HG03097 (cell line): ENCODE data around the gene CLDN19.

ENCODE experiments used
- ATAC-seq: cut with Tn5 transposase; IDR thresholded peaks from one replicate; pipeline ENCODE4 v1.9.1; 2021; ENCODE audit not compliant: unreplicated experiment, low FRiP score

The CLDN19 gene, protein sequence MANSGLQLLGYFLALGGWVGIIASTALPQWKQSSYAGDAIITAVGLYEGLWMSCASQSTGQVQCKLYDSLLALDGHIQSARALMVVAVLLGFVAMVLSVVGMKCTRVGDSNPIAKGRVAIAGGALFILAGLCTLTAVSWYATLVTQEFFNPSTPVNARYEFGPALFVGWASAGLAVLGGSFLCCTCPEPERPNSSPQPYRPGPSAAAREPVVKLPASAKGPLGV

DNA sequence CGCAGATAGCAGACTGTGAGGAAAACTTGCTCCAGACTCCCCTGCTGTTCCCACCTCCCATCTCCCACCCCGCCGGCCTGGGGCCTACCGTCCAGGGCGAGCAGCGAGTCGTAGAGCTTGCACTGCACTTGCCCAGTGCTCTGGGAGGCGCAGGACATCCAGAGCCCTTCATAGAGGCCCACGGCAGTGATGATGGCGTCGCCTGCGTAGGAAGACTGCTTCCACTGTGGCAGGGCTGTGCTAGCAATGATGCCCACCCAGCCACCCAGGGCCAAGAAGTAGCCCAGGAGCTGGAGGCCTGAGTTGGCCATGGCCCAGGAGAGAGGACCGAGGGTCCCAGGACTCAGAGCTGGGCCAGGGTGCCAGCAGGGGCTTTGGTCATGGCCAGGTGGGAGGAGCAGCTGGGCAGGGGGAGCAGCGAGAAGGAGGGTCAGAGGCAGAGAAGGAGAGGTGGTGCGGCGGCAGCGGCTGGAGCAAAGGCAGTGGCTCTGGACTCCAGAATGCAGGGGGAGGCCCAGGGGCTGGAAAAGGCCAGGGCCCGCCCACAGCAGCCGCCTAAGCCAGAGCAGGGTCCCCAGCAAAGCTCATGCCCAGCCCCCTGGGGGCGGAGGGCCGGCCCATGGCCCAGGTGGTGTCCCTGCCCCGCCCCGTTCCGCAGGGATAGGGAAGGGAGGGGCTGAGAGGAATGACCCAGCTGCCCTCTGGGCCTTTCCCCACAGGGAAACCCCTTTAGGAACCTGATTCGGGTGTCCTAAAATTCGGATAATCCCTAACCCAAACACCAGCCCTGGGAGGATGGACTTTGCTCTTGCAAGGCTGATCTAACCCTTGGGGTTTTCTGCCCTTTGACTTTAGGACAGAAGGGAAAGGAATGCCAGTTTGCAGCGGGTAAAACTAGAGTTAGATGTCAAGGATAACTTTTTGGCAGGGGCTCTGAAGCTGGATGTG, at the start of gene CLDN19:
TSS of gene CLDN19 (minus strand) at position 484 of the 948 bp plus-strand sequence. CDS start at position 311, 173 bp downstream.
- ATAC-seq, result no peak

DNA sequence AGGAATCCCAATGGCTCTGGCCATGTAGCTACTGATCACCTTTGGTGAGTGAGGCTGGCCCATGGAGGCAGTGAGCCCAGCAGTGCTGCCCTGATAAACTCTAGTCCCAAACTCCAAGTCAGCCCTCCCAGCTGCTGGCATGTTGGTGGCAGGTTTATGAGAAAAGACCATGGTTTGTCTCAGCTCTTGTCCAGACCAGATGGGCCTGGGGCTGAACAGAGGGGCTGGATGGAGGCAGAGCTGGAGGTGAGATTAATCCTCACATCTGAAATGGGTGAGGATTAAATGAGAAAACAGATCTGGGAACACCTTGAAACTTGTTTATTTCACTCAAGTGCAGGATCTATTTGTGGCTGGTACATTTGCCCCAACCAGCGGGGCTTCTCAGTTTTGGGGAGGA, 48.0 kb upstream of the CLDN19 start:
- no peak for ATAC-seq

DNA sequence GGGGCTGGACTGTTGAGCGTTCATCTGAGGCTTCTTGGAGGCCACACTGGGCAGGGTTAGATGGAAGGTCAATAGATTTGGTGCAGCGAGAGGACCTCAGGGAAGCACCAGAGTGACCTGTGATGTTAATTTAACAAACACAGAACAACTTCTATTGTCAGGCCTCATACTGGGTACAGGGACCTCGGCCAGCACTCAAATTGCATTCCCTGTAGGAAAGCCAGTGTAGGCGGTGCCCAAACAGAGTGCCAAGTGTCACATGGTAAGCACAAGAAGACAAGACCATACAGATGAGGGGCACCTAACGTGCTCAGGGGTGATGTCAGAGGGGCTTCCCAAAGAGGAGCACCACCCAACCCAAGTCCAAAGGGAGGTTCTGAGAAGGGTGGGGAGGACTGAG, 46.1 kb upstream of the CLDN19 start:
- ATAC-seq, result no peak

DNA sequence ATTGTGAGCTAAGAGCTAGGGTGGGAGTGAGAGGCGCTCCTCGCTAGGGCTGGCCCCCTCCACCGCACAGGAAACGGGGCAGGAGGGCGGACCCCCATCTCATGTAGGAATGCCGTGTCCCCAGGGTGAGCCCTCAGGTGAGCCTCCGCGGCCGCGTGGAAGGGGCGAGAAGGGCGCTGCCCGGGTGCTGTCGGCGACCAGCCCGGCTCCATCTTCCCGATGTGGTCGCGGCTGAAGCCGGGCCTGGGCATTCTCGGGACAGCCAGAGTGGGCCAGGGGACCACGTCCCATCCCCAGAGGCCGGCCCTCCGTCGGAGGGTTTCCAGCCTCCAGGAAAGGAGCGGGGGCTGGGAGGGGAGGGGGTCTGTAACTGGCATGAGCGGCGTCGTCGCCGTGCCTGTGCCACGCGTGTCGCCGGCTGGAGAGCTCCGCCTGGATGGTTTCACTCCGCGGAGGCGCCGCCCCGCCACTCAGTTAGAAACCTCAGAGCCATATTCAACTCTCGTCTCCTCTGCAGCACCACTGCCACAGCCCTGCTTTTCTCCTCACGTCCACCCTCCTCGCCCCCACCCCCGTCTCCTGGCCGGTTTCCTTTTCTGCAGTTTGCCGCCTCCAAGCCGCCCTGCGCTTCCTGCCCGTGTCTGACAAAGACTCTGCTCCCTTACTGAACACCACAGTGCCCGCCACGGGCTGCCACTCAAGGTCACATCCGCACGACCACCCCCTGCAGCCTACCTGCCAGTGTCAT, 45.1 kb upstream of the CLDN19 start, which contains the start of gene TMEM269:
TSS of gene TMEM269 (plus strand) at position 46 of the 748 bp plus-strand sequence. CDS start 4,903 bp downstream, outside the sequence.
- ATAC-seq, result no peak

DNA sequence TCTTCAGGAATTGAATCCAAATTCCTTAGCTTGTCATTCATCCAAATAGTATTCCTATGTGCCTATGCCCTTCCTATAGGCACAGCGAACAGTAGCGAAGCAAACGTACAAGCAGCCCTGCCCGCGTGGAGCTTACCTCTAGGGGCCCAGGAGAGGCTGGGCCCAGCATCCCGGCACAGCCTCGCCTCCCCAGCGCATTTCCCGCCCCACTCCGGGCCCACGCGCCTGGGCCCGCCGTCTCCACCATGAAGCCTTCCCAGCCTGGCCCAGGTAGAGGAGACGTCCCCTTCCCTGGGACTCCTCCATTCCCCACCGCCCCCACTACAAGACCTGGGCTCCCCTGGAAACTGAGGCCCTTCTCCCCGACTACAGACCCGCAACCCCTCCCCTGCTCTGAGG, 44.5 kb upstream of the CLDN19 start:
- no peak for ATAC-seq

DNA sequence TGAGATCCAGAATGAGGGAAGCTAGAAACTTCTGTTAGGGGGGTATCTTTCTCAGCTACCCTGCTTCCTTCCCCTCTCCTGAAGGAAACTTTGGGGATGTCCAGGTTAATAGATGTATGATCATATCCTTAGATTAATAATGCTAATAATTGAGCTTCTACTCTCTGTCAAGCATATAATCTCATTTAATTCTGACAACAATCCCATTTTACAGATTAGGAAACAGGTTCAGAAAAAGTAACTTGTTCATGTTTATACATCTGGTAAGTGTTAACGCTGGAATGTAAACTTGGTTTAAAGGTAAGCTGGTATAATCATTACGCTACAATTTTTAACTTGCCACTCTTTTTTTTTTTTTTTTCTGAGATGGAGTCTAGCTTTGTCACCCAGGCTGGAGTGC, 43.1 kb upstream of the CLDN19 start:
- no peak for ATAC-seq

DNA sequence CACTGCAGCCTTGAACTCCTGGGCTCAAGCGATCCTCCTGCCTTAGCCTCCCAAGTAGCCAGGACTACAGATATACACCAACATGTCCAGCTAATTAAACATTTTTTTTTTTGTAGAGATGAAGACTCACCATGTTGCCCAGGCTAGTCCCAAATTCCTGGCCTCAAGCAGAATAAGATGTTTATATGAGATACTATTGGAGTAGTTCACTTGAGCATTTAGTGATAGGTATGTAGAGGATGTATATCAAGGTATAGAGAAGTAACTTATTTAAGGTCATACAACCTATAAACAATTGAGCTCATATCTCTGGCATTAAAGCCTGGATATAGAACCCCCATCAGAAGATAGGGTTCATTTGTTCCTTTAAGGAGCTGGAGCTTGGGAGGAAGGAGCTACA, 40.1 kb upstream of the CLDN19 start:
- ATAC-seq, result no peak

DNA sequence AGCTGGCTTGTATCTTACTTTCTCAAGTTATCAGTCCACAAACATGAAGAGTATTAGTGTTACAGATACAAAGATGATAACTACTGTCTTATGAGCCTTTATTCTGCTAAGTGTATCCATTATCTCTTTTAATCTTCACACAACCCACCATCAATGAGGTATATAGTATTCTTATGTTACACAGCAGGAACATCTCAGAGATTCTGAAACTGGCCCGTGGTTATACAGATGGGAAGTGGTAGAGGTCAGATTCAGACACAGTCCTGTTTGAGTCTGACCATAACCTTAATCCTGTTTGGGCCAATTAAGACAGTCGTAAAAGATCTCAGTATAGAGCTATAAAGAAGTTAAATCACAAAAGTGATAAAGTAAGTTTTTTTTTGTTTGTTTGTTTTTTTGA, 39.7 kb upstream of the CLDN19 start:
- ATAC-seq, result no peak

DNA sequence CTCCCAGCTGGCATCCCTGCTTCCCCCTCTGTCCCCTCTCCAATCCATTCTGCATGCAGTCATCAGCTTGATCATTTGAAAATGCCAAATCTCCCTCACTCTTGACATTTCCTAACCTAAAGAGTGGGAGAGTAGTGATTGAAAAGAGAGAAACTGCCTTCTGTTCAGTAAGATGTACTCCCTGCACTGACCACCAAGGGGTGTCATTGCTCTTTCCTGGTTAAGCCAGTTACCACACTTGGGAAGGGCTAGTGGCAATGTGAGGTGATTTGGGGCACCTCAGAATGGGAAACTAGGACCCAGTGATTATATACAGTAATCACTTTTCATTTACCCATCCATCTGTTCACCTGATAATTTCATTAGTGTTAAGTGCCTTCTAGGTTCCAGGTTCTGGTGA, 37.8 kb upstream of the CLDN19 start:
- ATAC-seq, result no peak

DNA sequence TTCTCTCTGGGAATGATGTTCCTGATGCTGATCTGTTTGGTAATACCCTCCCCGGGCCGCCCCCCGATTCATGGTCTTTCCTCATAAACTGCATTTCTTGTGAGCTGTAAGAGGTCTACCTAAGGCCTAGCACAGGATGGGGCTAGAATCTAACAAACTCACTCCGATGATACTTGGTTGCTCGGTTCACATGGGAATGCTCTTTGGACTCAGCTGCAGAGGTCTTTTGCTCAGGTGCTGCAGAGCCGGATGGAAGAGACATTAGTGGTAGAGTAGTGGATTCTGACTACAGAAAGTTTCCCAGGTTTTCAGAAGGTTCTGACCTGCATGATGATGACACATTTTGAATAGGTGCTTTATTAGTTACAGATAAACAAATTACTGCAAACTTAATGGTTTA, 36.5 kb upstream of the CLDN19 start:
- no peak for ATAC-seq

DNA sequence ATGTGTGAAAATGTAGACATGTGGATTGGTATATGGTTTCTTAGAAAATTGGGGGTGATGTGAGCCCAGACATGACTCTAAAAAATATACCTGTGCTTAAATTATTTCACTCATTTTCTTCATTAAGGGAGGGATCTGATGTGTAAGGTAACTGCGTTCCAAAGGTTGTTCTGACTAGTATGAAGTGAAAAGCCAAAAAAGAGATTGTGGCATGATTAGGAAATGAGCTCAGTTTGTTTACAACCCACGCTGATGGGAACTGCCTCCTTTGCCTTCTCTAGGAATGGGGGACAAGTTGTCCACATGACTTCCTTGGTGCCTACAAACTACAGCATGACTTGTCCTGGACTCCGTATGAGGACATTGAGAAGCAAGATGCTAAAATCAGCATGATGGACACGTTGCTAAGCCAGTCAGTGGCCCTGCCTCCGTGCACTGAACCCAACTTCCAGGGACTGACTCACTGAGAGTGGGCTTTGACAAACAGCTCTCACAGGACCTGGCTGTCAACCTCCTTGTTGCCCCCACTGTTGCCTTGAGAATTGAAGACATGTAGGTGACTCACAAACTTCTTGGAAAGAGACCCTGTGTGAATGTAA, 35.0 kb upstream of the CLDN19 start:
- no peak for ATAC-seq

DNA sequence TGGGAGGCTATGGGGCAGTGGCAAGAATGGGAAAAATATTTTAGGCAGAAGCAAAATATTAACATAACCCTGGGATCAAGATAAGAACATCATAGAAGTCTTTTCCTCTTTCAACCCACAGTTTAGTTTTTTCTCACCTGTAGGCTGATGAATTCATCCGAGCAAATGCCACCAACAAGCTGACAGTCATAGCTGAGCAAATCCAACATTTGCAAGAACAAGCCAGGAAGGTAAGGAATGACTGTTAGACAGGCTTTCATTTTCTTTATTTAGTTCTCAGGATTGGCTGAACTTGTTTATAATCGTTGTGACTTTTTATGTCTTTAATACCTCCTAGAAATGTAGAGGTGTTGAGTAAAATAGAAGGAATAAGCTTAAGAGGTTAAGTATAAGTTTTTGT, 33.4 kb upstream of the CLDN19 start:
- ATAC-seq, result no peak

DNA sequence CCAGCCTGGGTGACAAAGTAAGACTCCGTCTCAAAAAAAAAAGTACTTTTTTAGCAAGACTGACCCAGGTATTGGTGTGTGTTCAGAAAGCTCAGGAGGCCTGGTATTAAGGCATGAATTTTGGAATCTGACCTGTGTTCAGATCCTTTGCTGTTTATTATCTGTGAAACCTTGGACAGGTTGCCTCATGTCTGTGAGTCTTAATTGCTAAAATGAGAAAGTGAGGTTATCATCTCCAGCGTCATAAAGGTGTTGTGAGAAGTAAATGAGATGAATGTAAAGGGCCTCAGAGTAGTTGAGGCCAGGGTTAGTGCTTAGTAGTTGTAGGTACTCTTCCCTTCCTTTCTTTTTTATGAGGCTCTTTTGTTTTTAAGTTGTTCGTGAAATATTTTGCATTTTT, 29.8 kb upstream of the CLDN19 start:
- ATAC-seq, result no peak

DNA sequence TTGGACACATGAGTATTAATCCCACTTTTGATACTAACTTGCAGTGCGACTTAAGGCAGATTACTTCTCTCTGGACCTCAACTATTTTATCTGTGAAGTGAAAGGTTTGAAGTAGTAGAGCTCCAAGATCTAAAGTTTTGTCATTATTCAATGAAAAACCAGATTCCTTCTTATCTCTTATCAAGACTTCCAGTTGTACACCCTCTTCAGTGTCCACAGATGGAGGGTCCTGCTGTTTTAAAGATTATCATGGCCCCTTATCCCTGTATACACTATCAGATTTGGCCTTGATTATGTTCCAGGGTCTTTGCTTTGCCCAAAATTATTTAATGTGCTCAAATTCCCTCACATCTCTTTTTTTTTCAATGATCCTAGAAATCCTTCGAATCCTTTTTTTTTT, 28.1 kb upstream of the CLDN19 start:
- no peak for ATAC-seq

DNA sequence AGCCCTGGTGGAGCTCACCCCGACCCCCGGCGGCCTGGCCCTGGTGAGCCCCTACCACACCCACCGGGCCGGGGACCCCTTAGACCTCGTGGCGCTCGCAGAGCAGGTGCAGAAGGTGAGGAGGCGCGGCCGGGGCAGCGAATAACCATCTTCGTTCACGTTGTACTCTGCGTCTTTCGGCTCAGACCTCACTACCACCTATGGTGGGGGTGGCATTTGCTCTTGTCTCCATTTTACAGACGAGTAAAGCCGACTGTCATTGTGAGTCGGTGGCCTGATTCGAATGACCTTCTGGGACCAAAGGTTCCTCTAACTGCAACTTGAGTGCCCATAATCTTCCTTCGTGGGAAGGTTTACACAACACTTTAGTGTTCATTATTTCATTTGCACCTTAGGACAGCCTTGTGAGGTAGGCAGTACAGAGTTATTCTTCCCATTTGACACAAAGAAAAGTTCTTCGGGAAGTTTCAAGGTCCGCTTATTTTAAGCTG, 27.5 kb upstream of the CLDN19 start:
- ATAC-seq, result peak; percentile 14

DNA sequence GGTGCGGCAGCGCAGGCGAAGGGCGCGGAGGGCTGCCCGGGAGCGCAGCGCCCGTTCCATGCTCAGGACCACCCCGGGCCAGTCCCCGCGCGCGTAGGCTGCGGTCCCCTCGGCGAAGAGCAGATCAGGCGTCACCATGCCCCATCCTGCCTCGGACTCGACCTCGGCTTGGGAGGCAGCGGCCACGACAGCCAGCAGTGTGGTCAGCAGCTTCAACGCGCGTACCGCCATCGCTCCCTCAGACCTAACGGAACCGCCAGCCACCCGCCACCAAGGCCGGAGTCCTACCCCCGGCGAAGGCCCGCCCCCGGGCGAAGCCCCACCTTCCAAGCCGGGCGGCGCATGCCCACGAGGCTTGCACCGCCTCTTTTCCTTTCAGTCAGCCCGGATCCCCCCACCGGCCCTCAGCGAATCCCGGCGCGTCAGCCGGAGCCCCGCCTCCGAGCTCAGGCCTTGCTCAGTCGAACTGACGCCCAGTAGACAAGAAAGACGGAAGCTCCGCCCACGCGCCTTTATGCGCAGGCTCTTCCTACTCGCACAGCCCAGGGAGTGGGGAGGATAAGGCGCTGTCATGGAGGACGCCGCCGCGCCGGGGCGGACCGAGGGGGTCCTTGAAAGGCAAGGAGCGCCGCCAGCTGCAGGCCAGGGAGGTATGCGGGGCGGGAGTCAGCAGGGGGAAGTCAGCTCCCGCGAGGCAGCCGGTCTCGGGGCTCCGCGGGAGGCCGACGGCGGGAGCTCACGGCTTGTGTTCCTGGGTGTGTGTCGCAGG, 26.9 kb upstream of the CLDN19 start, which contains the start of the genes C1orf50 and P3H1:
TSS of gene C1orf50 (plus strand) at position 509 of the 769 bp plus-strand sequence. CDS start at position 572, 63 bp downstream.
TSS of gene P3H1 (minus strand) at position 288 of the 769 bp plus-strand sequence. CDS start at position 231, 57 bp downstream.
- ATAC-seq, result peak; percentile 95

DNA sequence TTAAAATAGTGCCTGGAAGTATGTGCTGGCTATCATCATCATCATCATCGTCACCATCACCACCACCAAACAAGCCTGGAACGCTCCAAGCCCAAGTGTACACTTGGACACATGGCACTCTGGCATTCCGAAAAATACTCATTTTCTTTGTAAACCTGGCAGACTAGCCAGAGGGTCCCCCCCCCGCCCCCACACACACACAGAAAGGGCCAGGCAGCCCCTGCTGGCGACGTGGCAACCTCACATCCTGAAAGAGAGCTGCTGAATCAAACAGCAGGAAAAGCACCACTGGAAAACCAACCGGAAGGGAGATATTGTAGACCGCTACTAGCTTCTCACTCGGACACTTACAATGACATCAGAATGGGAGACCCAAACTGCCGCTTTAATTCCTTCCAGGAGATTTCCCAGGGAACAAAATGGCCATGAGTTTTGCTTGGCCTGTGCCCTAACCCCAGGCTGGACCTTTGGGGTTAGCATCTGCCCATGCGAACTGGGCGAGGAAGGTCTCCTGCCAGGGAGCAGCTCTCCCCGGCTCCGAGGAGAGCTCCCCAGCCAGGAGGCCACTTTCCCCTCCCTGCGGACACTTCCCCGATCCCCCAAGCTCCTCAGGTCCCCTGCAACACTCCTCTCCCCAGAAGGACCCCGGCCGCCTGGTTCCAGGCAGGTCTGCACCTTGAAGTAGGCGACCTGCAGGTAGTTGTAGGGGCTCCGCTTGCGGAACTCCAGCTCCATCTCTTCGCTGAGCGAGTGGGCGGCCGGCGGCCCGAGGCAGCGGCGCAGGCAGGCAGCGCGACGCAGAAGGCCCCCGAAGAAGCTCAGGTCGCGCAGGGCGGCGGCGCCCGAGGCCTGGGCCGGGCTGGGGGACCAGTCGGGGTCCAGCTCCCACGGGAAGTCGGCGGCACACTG, 26.1 kb upstream of the CLDN19 start:
- peak; percentile 12 for ATAC-seq

DNA sequence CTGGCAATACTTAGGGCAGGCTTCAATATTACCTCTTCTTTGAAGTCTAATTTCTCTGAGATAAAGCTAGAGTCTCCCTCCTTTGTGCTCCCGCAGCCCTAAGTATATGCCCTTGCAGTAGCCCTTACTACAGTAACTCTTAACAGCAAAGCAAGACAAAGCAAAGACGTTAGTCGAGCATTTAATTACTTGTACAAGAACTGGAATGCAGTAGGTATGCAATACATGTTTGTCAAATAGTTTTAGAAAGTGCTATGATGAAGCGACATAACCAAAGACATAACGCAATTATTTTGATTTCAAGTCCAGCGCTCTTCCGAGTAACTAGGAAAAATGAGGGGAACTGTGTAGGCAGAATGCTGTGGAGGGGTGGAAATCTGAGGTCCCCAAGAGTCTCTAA, 25.2 kb upstream of the CLDN19 start:
- no peak for ATAC-seq
